RWPE1 (cell line): ENCODE data around the gene GPR132.
A peak's percentile ranks its signal among the peaks of the same experiment; 100 is the strongest.

Source experiments
- CTCF ChIA-PET: fragments of 350-600 bp; sonication (Branson Sonifier 250); formaldehyde crosslinking; extraction: SDS; loops from one replicate; lab custom pipeline; 2021; lab: Yijun Ruan, JAX
- POLR2A ChIA-PET: fragments of 400-600 bp; formaldehyde crosslinking; extraction: SDS; loops from one replicate; lab custom pipeline; 2020; ENCODE audit warnings: antibody characterized with exemption; ENCODE audit not compliant: low non-redundant PET; lab: Yijun Ruan, JAX
- DNase-seq: peaks from one replicate; pipeline ENCODE4 v3.0.0; 2012; ENCODE audit warnings: low spot score
- H3K27ac ChIP-seq: fragments of 450-650 bp; 2 replicates; pipeline ENCODE4 v1.5.1; 2017
- CTCF ChIP-seq: fragments of 450-650 bp; conservative IDR thresholded peaks from 2 replicates; pipeline ENCODE4 v1.5.1; 2017; ENCODE audit warnings: low read depth, mild to moderate bottlenecking

The GPR132 gene

DNA sequence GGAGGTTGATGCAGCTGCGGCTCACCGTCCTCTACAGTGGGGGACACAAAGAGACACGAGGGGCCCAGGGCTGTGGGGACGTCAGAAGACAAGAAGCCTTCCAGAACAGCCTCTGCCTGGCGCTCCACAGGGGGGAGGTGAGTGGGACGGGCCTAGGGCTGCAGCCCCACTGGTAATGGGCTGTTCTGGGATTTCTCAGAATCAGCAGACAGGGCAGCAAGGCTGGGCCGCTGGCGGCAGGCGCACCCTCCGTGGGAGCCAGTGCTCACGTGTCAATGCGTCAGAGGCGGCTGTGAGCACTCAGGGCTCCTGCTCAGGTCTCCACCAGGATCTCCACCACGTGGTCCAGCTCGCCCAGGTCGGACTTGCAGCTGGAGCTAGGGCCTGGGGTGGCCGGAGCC, 54.3 kb downstream of the GPR132 start:
- no peak for DNase-seq
- peak overlapping the region; percentile 94 for H3K27ac ChIP-seq
- POLR2A ChIA-PET = no interaction called here
- CTCF ChIA-PET = interaction anchor here (0.7 to 1.3 kb wide), 3 partner anchors 12 to 193 kb away, joined by 3 to 7 read pairs (median 4); no protein-coding TSS in a partner anchor
- TF ChIP-seq CTCF = no peak

- DNase-seq = no peak
- POLR2A ChIA-PET = no interaction called here
- CTCF ChIA-PET = no interaction called here
- peak overlapping the region; percentile 96 for H3K27ac ChIP-seq
- TF ChIP-seq CTCF = no peak
Measured at GRCh38 chr14:105010106-105010505, 55.1 kb downstream of the GPR132 start.

GRCh38 chr14:105007593-105008264, 57.5 kb downstream of the GPR132 start:
- H3K27ac ChIP-seq = peak overlapping the region; percentile 96
- no peak for TF ChIP-seq CTCF
- POLR2A ChIA-PET = no interaction called here
- CTCF ChIA-PET = no interaction called here
- DNase-seq = no peak

DNA sequence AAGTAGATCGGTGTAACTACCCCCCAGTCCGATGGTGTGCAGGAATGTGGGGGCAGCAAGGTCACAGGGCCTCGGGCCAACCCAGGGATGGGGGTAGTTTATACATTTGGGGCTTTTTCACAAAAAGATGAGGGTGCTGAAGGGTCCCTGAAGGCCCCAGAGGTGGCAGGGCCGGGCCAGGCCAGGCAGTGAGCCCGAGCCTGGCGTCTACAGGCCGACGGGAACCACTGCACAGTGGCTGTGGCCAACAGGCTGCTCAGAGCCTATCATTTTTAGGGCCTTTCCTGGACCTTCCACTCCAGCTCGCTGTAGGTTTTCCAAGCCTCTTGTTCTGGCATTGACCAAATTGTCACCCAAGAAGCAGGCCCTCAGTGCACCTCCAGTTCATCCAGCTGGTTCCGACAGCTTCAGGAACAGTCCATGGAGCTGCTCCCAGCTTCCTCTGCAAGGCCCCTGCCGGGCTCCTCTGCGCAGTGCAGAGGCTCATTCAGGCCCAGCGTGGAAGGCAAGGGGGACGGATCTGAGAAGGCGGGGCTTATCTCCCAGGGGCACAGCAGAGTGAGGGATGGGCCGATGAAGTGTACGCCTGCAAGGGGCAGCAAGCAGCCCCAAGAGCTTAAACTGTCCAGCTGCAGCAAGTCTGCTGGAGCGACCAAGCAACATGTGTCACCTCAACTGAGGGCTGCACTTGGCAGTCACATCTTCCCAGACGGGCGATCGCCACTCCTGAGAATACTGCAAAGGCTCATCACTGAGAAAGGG, 58.2 kb downstream of the GPR132 start:
- peak overlapping the region; percentile 96 for H3K27ac ChIP-seq
- ChIA-PET CTCF (interaction anchor here (0.8 kb wide), 1 partner anchor 32 kb away, joined by 3 read pairs; no protein-coding TSS in a partner anchor), POLR2A (no interaction called here)
- DNase-seq = no peak
- no peak for TF ChIP-seq CTCF

DNA sequence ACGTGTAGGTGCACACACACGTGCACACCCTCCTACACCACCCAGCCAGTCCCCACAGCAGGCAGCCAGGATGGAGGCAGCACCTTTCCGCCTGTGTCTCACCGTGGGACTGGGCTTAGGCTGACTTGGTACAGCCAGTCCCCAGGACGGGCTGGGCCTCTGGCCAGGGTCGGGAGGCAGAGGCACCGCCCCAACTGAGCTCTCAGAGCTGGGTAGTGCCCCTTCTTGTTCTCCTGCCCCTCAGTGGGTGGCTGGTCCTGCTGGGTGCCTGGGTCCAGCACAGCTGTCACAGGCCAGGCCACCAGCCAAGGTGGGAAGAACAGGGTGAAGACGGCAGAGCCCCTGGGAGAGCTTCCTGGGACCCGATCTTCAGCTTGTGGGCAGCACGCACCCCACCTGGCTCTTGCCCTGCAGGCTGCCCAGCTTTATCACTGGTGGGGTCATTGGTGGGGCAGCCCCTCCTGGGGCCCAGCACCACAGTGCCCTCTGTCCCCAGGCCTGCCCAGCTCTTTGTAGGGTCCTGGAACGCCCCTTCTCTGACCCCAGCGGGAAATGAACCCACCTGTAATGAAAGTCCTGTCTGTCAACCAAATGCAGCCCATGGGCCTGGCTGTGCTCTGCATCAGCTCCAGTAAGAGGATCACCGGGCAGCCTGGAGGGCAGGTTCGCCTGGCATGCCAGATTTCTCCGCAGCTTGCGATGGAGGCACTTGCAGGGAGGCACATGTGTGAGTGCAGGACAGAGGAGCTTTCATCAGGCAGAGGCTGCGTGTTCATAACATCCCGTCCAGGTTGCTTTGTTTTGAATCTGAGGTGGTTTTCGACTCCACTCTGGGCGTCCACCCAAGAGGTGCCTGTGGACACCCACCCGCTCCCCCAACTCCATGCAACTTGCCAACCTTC, 59.0 kb downstream of the GPR132 start:
- ChIA-PET CTCF (interaction anchor here (0.8 to 1.6 kb wide), 3 partner anchors 10 to 40 kb away, joined by 3 to 5 read pairs (median 4); no protein-coding TSS in a partner anchor), POLR2A (no interaction called here)
- TF ChIP-seq CTCF = no peak
- peak overlapping the region; percentile 96 for H3K27ac ChIP-seq
- DNase-seq = no peak
